ENCODE data around the gene UBASH3B. TPM values are rescaled to one million over a fixed set of nuclear protein-coding genes. Genes with fewer than 3 reads are reported as not detected.

The UBASH3B gene
- total and polyA plus RNA-seq, 7 donors = 1.4 to 17.5 (median 8.5) TPM

GRCh38 chr11:122720107-122720881, 64.8 kb downstream of the UBASH3B start:
- ATAC-seq (no peak), DNase-seq (no peak)
- no peaks in the 10 kb centered on the region for H3K36me3 ChIP-seq (ENCODE audit: insufficient read depth in 1 of 2, low read depth in 1 of 2)
- no peaks in the 10 kb centered on the region for H3K4me1 ChIP-seq
- no peak for TF ChIP-seq CTCF (IDR thresholded peaks at IDR 0.05)
- H3K4me3 ChIP-seq = no peak overlapping the region
- intact Hi-C loops (cut with DNase I) = no loop called here
- no peak overlapping the region for H3K27ac ChIP-seq
- WGBS, 3 donors = 91 to 94% (median 92%) methylated on average over 7 of the region's 7 CpGs
- H3K9me3 ChIP-seq = no peaks in the 10 kb centered on the region
- no peaks in the 10 kb centered on the region for H3K27me3 ChIP-seq (ENCODE audit: insufficient read depth in 3 of 3, low read length in 2 of 3)

- H3K9me3 ChIP-seq = no peaks in the 10 kb centered on the region
- H3K4me1 ChIP-seq = no peaks in the 10 kb centered on the region
- no peak overlapping the region for H3K27ac ChIP-seq
- no peak overlapping the region for H3K4me3 ChIP-seq
- WGBS, 3 donors = 43 to 49% (median 48%) methylated on average over 5 of the region's 5 CpGs
- intact Hi-C loops (cut with DNase I) = no loop called here
- no peaks in the 10 kb centered on the region for H3K27me3 ChIP-seq (ENCODE audit: insufficient read depth in 3 of 3, low read length in 2 of 3)
- no peak for DNase-seq
- H3K36me3 ChIP-seq (ENCODE audit: insufficient read depth in 1 of 2, low read depth in 1 of 2) = no peaks in the 10 kb centered on the region
- ATAC-seq = no peak
- no peak for TF ChIP-seq CTCF (IDR thresholded peaks at IDR 0.05)
These were observed 65.9 kb downstream of the UBASH3B start for GRCh38 chr11:122721201-122721963.

- Histone ChIP-seq H3K4me3 (no peak overlapping the region), H3K27me3 (ENCODE audit: insufficient read depth in 3 of 3, low read length in 2 of 3) (no peaks in the 10 kb centered on the region), H3K36me3 (ENCODE audit: insufficient read depth in 1 of 2, low read depth in 1 of 2) (no peaks in the 10 kb centered on the region), H3K4me1 (no peaks in the 10 kb centered on the region), H3K9me3 (no peaks in the 10 kb centered on the region), H3K27ac (no peak overlapping the region)
- intact Hi-C loops (cut with DNase I) = no loop called here
- no peak for TF ChIP-seq CTCF (IDR thresholded peaks at IDR 0.05)
- DNase-seq (no peak), ATAC-seq (no peak)
- WGBS, 3 donors = 80 to 90% (median 85%) methylated on average over 2 of the region's 2 CpGs
These were observed 66.4 kb downstream of the UBASH3B start for GRCh38 chr11:122721964-122722266.

- ATAC-seq (no peak), DNase-seq (no peak)
- Histone ChIP-seq H3K27me3 (ENCODE audit: insufficient read depth in 3 of 3, low read length in 2 of 3) (no peaks in the 10 kb centered on the region), H3K9me3 (no peaks in the 10 kb centered on the region), H3K4me3 (no peak overlapping the region), H3K36me3 (ENCODE audit: insufficient read depth in 1 of 2, low read depth in 1 of 2) (no peaks in the 10 kb centered on the region), H3K27ac (no peak overlapping the region), H3K4me1 (no peaks in the 10 kb centered on the region)
- WGBS, 3 donors = 79 to 88% (median 86%) methylated on average over 4 of the region's 4 CpGs
- no peak for TF ChIP-seq CTCF (IDR thresholded peaks at IDR 0.05)
- intact Hi-C loops (cut with DNase I) = no loop called here
These were observed 67.6 kb downstream of the UBASH3B start for GRCh38 chr11:122723106-122723505.
